SK-N-SH (cell line): ENCODE data around the gene SASH1.

Source experiments
- CTCF ChIP-seq: fragments of 200-600 bp; sonication (generic); IDR thresholded peaks from 2 replicates; pipeline ENCODE4 v1.6.1; 2017; ENCODE audit warnings: antibody characterized with exemption, mild to moderate bottlenecking, moderate library complexity
- RFX5 ChIP-seq: IDR thresholded peaks from 2 replicates; pipeline ENCODE4 v1.6.1; 2012; ENCODE audit warnings: mild to moderate bottlenecking, improper control_type of control experiment, low read length

- TF ChIP-seq RFX5 = no peak
- no peak for TF ChIP-seq CTCF
Observed at GRCh38 chr6:148325316-148326068, 17.1 kb upstream of the SASH1 start.
